Testis (tissue), 3 donors: ENCODE results near the gene FGFBP3. TPM values are rescaled to one million over a fixed set of nuclear protein-coding genes. Genes with fewer than 3 reads are reported as not detected.

Experiments used
- DNase-seq: peaks from one replicate; pipeline ENCODE4 v3.0.0-alpha.2; 2019
- H3K27ac ChIP-seq, 2 donors: fragments of 200-600 bp; sonication (generic); one replicate each; pipeline ENCODE4 v1.5.1; 2019
- H3K27me3 ChIP-seq: fragments of 200-600 bp; sonication (generic); one replicate; pipeline ENCODE4 v1.5.1; 2019
- H3K36me3 ChIP-seq: fragments of 200-600 bp; sonication (generic); one replicate; pipeline ENCODE4 v1.5.1; 2017; ENCODE audit warnings: low read depth; ENCODE audit errors: missing control alignments
- H3K4me1 ChIP-seq: fragments of 200-600 bp; sonication (generic); one replicate; pipeline ENCODE4 v1.5.1; 2019
- H3K4me3 ChIP-seq, 2 donors: fragments of 200-600 bp; sonication (generic); one replicate each; pipeline ENCODE4 v1.5.1; 2017 to 2019
- H3K9me3 ChIP-seq: fragments of 200-600 bp; sonication (generic); one replicate; pipeline ENCODE4 v1.5.1; 2017
- CTCF ChIP-seq, 3 experiments: fragments of 450-650 bp in 2 of 3; fragments of 200-600 bp in 1 of 3; sonication (generic) in 1 of 3; IDR thresholded peaks; one replicate each; pipeline ENCODE4 v1.5.1; 2016 to 2019; ENCODE audit warnings: antibody characterized with exemption in 3 of 3, mild to moderate bottlenecking in 2 of 3, moderate library complexity in 1 of 3
- POLR2A ChIP-seq: fragments of 450-650 bp; IDR thresholded peaks from one replicate; pipeline ENCODE4 v1.6.1; 2017; ENCODE audit warnings: antibody characterized with exemption, mild to moderate bottlenecking, moderate library complexity
- WGBS, 2 donors: methylation state at CpG; one replicate each; pipeline ENCODE4 v1.1.5; 2018; 5-methylcytosine and 5-hydroxymethylcytosine counted together
- intact Hi-C: fragments of 100-400 bp; cut with DNase I; formaldehyde crosslinking; loops from one replicate; pipeline ENCODE4 v1.15.1; 2023; ENCODE audit warnings: low total_unique reads
- polyA plus RNA-seq: library from polyadenylated mRNA; stranded (reverse); fragments of 350-450 nt; fragmentation: Illumina TruSeq; extraction: RNeasy Lipid Tissue Mini Kit (QIAGEN cat#74804); gene quantifications from one replicate; pipeline ENCODE4 v1.2.3, GENCODE V29; 2014; ENCODE audit warnings: low read depth, low replicate concordance; ENCODE audit not compliant: insufficient read depth
- total RNA-seq, 2 donors: library from RNA; depleted of rRNA; stranded (reverse); fragments of >200 nt; gene quantifications; one replicate each; pipeline ENCODE4 v1.2.3, GENCODE V29; 2016

The FGFBP3 gene
- total and polyA plus RNA-seq, 3 donors from 2014 or later: 0.82 to 1.4 (median 0.93) TPM

DNA sequence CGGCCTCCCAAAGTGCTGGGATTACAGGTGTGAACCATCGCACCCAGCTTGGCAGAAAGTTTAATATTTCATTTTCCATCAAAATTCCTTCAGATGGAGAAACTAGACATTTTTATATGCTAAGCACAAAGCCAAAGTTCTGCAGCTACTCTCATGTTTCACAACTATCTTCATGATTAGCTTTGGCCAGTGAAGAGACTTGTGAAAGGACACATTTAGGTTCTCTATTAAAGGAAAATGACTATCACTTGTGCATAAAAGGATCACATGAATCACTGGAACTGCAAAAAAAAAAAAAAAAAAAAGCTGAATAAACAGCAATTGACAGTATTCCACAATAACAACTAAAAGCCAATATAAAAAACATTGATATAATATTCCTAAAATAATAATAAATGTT is 16.2 kb downstream of the FGFBP3 start:
- intact Hi-C loops: no loop called here
- Histone ChIP-seq H3K4me1 (no peaks in the 10 kb centered on the region), H3K27me3 (no peaks in the 10 kb centered on the region), H3K27ac (no peak overlapping the region), H3K36me3 (no peaks in the 10 kb centered on the region), H3K4me3 (no peak overlapping the region), H3K9me3 (no peaks in the 10 kb centered on the region)
- 100% methylated on average over 2 of the region's 2 CpGs for WGBS, 2 donors
- no peak for DNase-seq
- no peak for TF ChIP-seq POLR2A
- TF ChIP-seq CTCF (IDR thresholded peaks at IDR 0.05): no peak

- no peak for DNase-seq
- no peak overlapping the region for H3K27ac ChIP-seq
- H3K9me3 ChIP-seq: no peaks in the 10 kb centered on the region
- no peaks in the 10 kb centered on the region for H3K36me3 ChIP-seq
- peaks cover 8% of the 10 kb centered on the region for H3K4me1 ChIP-seq
- intact Hi-C loops: no loop called here
- H3K4me3 ChIP-seq: no peak overlapping the region
- H3K27me3 ChIP-seq: no peaks in the 10 kb centered on the region
- TF ChIP-seq CTCF (IDR thresholded peaks at IDR 0.05): no peak
- TF ChIP-seq POLR2A: no peak
- WGBS, 2 donors: 87 to 94% methylated on average over 1 of the region's 1 CpG
Measured at GRCh38 chr10:91891125-91892001, 17.9 kb downstream of the FGFBP3 start.

DNA sequence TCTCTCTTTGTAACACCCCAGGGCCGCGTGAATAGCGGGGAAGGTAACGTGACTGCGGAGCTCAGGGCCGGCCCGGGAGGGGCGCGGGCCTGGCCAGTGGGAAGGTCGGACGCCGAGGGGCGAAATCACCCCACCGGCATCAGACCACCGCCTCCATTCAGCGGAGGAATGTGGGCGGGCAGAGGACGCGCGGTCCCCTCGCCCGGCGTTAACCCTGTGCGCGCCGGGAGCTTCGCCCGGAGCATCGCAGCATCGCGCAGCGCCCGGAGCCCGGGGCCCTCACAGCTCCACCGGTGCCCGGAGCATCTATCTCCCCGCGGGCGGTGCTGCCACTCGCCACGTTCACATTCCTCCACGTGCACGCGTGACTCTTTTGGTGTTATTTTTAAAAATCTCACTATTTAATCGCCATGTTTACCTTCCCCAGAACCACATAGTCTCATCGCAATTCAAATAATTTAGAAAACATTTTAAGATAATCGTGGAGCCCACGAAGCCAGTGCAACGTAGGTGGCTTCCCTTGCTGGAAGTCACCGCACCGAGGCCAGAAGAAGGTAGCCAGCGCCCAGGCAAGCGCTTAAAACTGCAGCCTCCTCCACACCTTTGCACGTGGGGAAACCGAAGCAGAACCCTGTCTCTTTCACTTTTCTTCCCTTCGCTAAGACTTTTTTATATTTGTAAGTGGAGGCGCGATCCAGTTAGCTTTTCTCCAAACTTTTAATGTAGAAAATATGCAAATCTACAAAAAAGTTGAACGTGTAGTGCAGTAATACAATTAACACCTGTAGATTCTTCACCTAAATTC is 21.8 kb downstream of the FGFBP3 start:
- no peak for TF ChIP-seq CTCF (IDR thresholded peaks at IDR 0.05)
- no peak for TF ChIP-seq POLR2A
- peak overlapping the region in 1 of 2 donors; percentile 48 for H3K27ac ChIP-seq
- DNase-seq: peak; percentile 58
- no peaks in the 10 kb centered on the region for H3K9me3 ChIP-seq
- no peaks in the 10 kb centered on the region for H3K36me3 ChIP-seq
- 1% methylated on average over 53 to 59 of the region's 59 CpGs for WGBS, 2 donors
- no peaks in the 10 kb centered on the region for H3K27me3 ChIP-seq
- peak overlapping the region; percentile 45 to 67 for H3K4me3 ChIP-seq
- intact Hi-C loops: no loop called here
- H3K4me1 ChIP-seq: peaks cover 19% of the 10 kb centered on the region

GRCh38 chr10:91886954-91887271 is 22.4 kb downstream of the FGFBP3 start:
- no peak for TF ChIP-seq POLR2A
- no peak for TF ChIP-seq CTCF (IDR thresholded peaks at IDR 0.05)
- H3K27me3 ChIP-seq: no peaks in the 10 kb centered on the region
- H3K36me3 ChIP-seq: no peaks in the 10 kb centered on the region
- no peak for DNase-seq
- peak overlapping the region; percentile 45 to 67 for H3K4me3 ChIP-seq
- 10 to 14% methylated on average over 6 of the region's 6 CpGs for WGBS, 2 donors
- H3K4me1 ChIP-seq: peaks cover 19% of the 10 kb centered on the region
- intact Hi-C loops: no loop called here
- H3K9me3 ChIP-seq: no peaks in the 10 kb centered on the region
- peak overlapping the region in 1 of 2 donors; percentile 48 for H3K27ac ChIP-seq
